T-helper 2 cell (primary cell): ENCODE data around the gene PCGF6.
"Not testable (repeated sequence)": the region's sequence is repeated elsewhere in the genome, so short reads cannot be mapped to it uniquely, and the experiment has no call there.

Experiments used
- DNase-seq, 5 experiments: peaks; one replicate each; pipeline versions ENCODE4 v3.0.0 to v3.0.0-alpha.2; 2012 to 2022

PCGF6 gene

DNA sequence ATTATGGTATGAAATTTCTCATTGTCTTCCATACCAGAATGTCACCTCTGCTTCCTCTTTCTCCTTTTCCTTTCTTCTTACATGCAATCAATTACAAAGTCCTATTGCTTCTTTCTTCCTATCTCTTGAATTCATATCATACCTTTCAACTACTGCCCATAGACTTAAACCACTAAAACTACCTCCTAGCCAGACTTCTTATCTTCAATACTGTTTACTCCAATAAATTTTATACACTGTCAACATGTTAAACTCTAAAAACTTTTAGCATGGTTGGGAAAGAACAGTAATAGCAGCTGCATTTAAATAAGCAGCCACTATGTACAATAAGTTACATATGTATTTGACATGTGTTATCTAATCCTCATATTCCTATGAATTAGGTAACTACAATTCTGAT lies 34.9 kb downstream of the PCGF6 start:
- no peak for DNase-seq

DNA sequence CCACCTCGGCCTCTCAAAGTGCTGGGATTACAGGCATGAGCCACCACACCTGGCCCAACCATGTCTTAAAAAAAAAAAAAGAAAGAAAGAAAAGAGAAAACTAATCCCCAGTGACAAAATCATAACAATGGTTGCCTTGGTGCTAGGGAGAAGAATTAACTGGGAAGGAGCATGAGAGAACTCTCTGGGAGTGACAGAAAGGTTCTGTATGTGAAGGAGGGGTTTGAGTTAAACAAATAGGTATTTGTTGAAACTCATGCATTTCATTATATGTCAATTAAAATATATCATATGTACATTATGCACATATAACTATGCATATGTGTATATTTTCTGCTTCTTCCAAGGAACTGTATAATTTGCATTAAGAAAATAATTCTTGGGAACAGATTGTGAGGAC lies 40.7 kb downstream of the PCGF6 start:
- DNase-seq: no peak

DNA sequence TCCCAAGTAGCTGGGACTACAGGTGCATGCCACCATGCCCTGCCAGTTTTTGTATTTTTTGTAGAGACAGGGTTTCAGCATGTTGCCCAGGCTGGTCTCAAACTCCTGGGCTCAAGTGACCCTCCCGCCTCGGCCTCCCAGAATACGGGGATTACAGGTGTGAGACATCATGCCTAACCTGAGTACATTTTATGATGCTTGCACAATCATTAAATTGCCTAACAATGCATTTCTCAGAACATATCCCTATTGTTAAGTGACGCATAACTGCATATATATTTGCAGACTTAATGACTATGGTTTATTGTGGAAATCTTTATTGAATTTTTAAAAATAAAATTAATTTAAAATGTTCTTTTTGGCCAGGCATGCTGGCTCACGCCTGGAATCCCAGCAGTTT lies 43.3 kb downstream of the PCGF6 start:
- DNase-seq: no peak

DNA sequence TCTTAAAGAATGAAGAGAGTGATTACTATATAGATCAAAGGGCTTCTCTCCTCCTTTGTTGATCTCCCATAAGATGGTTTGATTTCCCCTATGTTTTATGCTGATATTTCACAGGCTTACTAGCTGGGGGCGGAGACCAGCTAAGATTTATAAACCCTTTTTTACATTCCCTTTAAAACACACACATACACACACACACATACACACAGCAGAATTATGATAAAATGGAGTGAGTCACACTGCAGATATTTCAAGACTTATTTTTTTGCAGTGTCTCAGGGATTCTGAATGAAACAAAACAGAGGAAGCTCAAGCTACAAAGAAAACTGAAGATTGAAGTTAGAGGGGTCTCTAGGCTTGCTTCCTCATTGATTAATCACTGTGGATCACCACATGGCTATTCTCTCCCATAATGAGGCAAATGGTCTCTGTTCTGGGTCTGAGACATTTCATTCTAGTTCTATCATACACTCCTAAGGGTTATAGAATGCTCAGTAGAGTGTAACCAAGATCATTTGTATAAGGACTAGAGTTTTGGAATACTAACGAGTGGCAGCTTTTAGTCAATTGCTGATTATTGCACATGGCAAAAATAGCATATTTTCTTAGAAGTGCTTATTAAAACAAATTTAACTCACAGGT lies 55.4 kb downstream of the PCGF6 start:
- no peak for DNase-seq

- DNase-seq: no peak
Observed at GRCh38 chr10:103291588-103291987, 59.4 kb downstream of the PCGF6 start.

- DNase-seq: no peak
Observed at GRCh38 chr10:103287992-103288391, 62.9 kb downstream of the PCGF6 start.

- no peak for DNase-seq
Observed at GRCh38 chr10:103284170-103284569, 66.8 kb downstream of the PCGF6 start.

- no peak for DNase-seq
Observed at GRCh38 chr10:103282961-103283360, 68.0 kb downstream of the PCGF6 start.

DNA sequence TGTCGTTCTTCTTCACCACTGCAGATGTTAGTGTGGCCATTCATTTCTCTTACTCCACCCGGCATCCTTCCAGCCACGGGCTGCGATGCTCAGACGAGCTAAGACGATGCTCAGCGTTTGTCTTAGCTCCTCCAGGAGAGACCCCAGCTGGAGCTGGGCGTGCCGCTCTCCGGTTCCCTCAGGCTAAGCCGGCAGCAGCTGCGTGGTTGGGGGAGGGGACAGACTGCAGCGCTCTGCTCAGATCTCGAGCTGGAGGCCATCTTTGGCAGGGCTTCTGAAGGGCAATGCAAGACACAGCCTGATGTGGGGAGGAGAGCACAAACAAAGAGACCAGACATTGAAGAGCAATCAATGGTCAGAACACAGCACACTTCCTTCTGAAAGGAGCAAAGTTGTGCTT lies 69.2 kb downstream of the PCGF6 start:
- no peak for DNase-seq

DNA sequence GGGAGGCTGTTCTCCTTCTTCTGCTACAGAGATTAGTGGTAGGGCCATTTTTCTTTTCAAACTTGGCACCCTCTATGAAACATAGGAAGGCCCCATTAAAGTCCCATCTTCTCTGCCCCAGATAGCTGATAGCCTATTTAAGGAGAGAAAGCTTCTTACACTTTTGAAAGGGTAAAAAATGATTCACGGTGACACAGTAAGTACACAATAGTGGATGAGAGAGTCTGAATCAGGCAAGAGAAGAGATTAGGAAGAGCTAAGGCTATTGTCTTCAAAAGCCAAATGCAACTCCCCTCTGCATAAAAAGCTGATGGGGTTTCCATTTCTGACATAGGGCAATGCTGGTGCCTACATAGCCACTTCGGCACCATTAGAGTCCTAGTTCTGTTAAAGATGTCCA lies 70.4 kb downstream of the PCGF6 start:
- no peak for DNase-seq

GRCh38 chr10:103280031-103280430 lies 70.9 kb downstream of the PCGF6 start:
- DNase-seq: no peak

DNA sequence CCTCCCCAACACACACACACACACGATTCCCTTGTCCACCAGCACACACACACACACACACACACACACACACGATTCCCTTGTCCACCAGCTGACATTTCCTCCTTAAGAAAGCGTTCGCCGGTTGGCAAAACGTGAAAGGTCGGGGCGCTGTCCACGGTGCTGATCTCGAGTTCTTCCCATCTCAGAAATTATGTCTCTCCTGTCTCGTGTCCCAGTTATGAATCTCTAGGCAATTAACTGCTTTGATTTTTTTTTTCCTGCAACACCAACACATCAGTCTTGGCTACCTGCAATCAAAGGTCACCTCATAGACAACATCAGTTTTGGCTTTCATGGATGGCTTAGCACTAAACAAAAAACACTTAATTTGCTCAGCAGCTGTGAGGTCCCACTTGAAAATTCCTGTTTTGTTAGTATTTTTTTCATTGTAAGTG lies 72.1 kb downstream of the PCGF6 start:
- DNase-seq: peak in 2 of 5 experiments; percentile 9 to 45

- no peak for DNase-seq
Observed at GRCh38 chr10:103278537-103278823, 72.5 kb downstream of the PCGF6 start.

DNA sequence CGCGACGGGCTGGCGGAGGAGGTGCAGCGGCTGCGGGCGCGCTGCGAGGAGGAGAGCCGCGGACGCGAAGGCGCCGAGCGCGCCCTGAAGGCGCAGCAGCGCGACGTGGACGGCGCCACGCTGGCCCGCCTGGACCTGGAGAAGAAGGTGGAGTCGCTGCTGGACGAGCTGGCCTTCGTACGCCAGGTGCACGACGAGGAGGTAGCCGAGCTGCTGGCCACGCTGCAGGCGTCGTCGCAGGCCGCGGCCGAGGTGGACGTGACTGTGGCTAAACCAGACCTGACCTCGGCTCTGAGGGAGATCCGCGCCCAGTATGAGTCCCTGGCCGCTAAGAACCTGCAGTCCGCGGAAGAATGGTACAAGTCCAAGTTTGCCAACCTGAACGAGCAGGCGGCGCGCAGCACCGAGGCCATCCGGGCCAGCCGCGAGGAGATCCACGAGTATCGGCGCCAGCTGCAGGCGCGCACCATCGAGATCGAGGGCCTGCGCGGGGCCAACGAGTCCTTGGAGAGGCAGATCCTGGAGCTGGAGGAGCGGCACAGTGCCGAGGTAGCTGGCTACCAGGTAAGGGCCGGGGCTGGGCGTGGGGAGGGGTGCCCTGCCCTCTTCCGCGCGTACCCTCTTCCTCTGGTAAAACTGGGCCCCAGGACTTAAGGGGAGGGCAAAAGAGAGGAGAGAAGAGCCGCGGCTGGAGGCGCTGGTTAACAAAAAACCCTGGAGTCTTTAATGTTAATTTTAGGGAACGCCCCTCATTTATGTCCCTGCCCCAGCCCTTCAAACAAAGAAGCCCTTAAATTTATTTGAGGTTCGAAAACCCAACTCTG lies 73.0 kb downstream of the PCGF6 start:
- DNase-seq: no peak

DNA sequence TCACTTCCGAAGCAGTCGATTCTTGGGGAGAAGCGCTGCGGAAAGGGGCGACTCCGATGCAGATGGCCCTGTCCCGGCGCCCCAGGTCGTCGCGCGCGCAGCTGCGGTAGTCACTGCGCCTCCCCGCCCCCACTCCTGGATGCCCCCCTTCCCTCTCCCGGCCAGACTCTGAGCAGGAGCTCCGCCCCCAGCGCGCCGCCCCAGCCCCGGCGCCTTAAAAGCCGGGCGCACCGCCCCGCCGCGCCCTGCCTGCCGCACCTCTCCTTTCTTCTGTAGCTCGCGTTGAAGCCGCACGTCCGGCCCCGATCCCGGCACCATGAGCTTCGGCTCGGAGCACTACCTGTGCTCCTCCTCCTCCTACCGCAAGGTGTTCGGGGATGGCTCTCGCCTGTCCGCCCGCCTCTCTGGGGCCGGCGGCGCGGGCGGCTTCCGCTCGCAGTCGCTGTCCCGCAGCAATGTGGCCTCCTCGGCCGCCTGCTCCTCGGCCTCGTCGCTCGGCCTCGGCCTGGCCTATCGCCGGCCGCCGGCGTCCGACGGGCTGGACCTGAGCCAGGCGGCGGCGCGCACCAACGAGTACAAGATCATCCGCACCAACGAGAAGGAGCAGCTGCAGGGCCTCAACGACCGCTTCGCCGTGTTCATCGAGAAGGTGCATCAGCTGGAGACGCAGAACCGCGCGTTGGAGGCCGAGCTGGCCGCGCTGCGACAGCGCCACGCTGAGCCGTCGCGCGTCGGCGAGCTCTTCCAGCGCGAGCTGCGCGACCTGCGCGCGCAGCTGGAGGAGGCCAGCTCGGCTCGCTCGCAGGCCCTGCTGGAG lies 73.8 kb downstream of the PCGF6 start, which contains the start of gene INA:
TSS of gene INA (plus strand) at position 243 of the 817 bp plus-strand sequence. CDS start at position 317, 74 bp downstream.
- DNase-seq: peak in 1 of 5 experiments; percentile 71

DNA sequence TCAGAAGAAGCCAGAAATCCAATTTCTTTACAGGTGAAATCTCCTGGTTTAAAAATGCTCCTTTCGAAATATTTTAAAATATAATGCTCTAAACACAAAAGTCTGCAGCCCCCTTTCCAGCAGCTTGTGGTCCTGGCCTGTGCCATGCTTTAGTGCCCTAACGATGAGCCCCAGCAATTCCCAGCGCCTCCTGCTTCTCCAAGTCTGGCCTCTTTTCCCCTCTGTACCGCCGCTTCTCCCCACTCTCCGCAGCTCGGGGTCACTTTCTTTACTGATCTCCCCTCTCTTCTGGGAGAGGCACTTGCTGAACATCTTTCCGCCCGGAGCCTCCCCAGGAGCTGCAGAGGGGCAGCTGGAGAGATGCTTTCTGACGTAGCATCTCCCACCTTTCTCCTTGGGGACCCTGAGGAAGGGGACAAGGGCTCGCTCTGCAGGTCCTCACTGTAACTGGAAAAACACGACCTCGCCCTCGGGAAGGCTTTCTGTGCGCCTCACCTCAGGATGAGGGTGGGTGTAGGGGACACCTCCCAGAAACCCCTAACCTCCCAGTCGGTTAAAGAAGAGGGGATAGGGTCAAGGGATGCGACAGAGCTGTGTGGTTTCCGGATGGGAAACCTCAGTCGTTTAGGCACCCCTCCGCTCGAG lies 74.6 kb downstream of the PCGF6 start:
- DNase-seq: no peak

DNA sequence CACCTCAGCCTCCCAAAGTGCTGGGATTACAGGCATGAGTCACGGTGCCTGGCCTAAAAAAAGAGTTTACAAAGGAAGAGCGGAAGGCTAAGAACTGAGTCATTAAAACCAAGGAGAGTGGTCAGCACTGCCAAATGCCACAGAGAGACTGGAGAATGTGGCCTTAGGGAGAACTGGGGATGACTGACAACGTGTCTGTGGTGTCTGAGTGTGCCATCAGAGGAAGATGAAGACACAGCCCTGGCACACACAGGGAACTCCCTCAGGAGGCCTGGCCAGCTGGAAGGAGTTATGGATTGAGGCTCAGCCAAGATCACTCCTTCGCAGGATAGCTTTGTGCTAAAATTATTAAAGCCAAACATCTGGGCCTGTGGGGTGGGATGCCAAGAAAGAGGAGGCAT lies 77.9 kb downstream of the PCGF6 start:
- DNase-seq: no peak

DNA sequence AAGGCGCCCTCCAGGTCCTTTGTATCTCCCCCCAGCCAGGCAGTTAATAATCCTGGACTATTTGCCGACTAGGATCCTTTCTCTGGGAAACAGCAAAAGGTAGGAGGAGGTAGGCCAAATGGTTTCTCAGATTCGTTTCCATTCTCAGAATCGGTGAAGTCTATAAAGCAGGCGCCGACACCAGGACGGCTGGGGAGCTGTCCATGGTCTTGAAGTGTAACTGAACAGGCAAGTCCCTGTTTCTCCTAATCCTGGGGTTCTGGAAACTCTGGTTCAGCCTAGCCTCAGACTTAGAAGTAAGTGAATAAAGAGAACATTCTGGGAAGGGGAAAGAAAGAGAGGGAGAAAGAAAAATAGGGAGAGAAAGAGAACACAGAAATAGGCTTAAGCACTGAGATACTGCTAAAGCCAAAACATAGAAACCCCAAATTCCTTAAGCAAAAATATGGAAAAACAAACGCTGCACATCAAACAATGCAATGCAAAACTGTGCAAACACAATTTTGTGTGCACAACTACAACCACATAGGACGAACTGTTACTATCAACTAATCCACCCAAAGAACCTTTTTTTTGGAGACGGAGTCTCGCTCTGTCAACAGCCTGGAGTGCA lies 85.1 kb downstream of the PCGF6 start:
- DNase-seq: peak in 1 of 5 experiments; percentile 52

DNA sequence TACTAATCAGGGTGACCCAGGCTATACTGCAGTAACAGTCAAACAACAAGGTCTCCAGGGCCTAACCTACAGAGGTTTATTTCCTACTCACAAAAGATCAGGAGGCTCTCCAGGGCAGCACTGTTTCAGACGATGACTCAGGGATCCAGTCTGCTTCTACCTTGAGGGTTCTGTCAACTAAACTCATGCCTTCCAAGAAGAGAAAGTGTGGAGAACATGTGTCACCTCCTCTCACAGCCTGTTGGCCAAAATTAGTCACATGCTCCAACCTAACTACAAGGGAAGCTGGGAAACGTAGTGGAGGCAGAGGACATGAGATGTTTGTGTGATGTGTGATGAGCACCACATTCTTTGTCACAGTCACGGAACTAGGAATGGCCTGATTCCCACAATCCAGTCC lies 88.7 kb downstream of the PCGF6 start:
- DNase-seq: no peak

DNA sequence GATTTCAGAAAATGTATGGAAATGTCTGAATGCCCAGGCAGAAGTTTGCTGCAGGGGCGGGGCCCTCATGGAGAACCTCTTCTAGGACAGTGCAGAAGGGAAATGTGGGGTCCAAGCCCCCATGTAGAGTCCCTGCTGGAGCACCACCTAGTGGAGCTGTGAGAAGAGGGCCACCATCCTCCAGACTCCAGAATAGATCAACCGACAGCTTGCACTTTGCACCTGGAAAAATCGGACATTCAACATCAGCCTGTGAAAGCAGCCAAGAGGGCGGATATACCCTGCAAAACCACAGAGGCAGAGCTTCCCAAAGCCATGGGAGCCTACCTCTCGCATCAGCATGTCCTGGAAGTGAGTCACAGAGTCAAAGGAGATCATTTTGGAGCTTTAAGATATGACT lies 91.0 kb downstream of the PCGF6 start:
- no peak for DNase-seq

DNA sequence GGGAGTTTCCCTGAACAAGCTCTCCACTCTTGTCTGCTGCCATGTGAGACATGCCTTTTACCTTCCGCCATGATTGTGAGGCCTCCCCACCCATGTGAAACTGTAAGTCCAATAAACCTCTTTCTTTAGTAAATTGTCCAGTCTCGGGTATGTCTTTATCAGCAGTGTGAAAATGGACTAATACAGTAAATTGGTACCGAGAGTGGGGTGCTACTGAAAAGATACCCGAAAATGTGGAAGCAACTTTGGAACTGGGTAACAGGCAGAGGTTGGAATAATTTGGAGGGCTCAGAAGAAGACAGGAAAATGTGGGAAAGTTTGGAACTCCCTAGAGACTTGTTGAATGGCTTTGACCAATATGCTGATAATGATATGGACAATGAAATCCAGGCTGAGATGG lies 92.0 kb downstream of the PCGF6 start:
- not testable (repeated sequence) for DNase-seq

- no peak for DNase-seq
Observed at GRCh38 chr10:103257812-103258211, 93.1 kb downstream of the PCGF6 start.

GRCh38 chr10:103256613-103257012 lies 94.3 kb downstream of the PCGF6 start:
- DNase-seq: no peak
